GM19238 (cell line): ENCODE results near the gene VWA2.

ENCODE experiments used
- DNase-seq: peaks from one replicate; pipeline ENCODE4 v3.0.0; 2011; ENCODE audit warnings: low spot score; ENCODE audit not compliant: insufficient read length

Gene VWA2

GRCh38 chr10:114274616-114275453, 35.8 kb downstream of the VWA2 start:
- DNase-seq: no peak

- DNase-seq: no peak
Measured at GRCh38 chr10:114276066-114276465, 37.0 kb downstream of the VWA2 start.

- DNase-seq: no peak
Measured at GRCh38 chr10:114276671-114277070, 37.6 kb downstream of the VWA2 start.

GRCh38 chr10:114278140-114278883, 39.3 kb downstream of the VWA2 start:
- DNase-seq: no peak

GRCh38 chr10:114278884-114279191, 39.8 kb downstream of the VWA2 start:
- DNase-seq: no peak

- no peak for DNase-seq
Measured at GRCh38 chr10:114279289-114279688, 40.2 kb downstream of the VWA2 start.

DNA sequence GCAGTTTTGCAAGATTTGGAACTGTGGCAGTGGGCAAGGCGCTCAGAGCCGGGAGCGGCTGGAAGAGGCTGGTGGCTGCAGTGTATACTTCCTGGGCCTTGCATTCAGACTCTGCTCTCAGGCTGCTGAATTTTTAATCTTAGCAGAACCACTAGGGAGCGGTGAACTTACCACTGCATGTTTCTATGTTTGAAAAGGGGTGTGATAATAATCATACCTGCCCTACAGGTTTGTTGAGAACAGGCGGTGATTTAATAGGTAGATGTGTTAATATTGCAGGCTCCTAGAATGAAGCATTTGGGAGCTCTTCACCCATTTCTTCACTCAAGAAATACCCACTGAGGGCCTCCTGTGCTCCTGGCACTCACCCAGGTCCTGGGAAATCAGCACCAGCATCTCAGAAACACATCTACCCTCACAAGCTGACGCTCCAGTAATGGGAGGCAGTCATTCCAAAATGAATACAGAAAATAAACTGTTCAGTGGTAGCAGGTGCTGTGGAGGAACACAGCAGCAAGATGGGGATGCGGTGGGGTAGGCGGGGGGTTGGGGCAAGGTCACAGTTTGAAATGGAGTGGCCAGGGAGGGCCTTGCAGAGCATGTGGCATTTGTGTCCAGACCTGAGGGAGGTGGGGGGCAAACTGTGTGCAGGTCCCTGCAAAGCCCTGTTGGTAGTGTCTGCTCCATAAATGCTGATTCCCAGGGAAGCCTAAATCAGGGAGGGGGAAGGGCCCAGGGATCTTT, 41.0 kb downstream of the VWA2 start:
- no peak for DNase-seq

DNA sequence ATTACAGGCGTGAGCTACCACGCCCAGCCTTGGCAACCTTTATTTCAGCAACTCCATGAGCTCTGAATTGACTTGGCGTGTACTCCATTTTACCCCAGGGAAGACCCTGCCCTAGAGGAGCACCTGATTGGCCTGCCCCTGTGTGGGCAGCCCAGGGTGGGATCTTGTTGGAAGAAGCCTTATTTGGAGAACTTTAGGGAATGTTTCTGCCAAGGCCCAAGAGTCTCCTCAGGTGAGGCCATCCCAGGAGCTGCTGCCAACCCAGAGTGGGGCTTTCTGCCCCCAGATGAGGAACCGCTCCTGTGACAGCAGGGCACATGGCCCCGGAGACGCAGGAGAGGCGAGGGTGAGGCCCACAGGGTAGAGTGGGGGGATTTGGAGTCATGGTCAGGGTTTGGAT, 42.0 kb downstream of the VWA2 start:
- no peak for DNase-seq

GRCh38 chr10:114281461-114281860, 42.4 kb downstream of the VWA2 start:
- no peak for DNase-seq

DNA sequence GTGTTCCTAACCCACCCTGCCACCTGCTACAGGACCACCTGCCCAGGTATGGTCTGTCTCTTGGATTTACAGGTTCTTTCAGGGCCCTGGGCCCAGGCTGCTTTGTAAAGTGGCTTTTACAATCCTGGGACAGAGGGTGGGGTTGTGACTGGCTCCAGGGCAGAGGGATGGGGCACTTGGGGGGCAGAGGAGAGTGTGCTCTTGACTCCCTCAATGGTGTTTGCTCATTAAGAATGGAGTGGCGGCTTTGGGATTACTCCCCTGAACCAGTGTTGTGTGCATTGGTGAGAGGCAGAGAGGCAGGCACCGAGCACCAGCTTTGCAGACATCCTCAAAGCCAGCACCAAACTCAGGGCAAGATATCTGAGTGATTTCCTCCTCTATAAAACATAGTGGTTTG, 43.5 kb downstream of the VWA2 start:
- DNase-seq: no peak

DNA sequence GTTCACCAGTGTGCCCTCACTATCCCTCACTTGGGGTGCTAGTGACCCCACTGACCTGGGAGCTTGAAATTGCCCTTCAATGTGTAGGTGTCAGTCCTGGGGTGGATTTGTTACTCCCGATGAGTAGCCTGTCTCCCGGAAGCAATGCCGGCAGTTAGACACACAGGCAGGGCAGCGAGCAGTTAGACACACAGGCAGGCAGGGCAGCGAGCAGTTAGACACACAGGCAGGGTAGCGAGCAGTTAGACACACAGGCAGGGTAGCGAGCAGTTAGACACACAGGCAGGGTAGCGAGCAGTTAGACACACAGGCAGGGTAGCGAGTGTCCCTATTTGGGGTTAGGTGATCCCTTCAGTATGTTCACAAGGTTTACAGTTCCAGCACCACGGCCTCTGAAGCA, 44.0 kb downstream of the VWA2 start:
- DNase-seq: no peak

GRCh38 chr10:114283535-114284234, 44.6 kb downstream of the VWA2 start:
- no peak for DNase-seq

DNA sequence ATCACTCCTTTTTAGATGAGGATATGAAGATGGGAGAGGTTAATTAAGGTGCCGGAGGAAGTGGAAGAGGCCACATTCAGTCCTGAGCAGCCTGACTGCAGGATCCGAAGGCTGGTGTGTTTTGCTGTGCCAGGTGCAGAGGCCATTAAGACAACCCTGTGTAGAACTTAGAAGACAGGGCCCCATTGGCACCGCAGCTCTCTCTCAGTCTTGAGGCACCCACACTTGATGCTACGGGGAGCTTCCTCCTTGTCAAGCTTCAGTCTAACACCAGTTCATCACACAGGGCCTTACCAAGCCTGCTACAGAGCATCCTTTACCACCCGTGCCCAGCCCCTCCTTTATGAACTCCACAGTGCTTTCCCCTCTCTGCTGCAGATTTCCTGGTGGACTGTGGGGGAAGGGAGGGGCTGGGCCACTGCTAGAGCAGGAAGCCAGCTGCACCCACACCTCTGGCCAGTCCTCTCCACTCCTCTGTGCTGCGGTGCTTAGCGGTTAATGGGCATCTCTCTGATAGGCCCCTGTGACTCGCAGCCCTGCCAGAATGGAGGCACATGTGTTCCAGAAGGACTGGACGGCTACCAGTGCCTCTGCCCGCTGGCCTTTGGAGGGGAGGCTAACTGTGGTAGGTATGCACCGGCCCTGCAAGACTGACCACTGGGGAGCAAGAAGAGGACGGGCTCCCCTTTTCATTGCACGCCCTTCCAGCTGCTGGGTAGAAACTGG, 45.5 kb downstream of the VWA2 start:
- no peak for DNase-seq

- DNase-seq: no peak
Measured at GRCh38 chr10:114285961-114286441, 46.9 kb downstream of the VWA2 start.

GRCh38 chr10:114286921-114287320, 47.9 kb downstream of the VWA2 start:
- DNase-seq: no peak

GRCh38 chr10:114288424-114289095, 49.5 kb downstream of the VWA2 start:
- no peak for DNase-seq

DNA sequence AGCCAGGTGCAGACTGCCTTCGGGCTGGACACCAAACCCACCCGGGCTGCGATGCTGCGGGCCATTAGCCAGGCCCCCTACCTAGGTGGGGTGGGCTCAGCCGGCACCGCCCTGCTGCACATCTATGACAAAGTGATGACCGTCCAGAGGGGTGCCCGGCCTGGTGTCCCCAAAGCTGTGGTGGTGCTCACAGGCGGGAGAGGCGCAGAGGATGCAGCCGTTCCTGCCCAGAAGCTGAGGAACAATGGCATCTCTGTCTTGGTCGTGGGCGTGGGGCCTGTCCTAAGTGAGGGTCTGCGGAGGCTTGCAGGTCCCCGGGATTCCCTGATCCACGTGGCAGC, 50.0 kb downstream of the VWA2 start:
- DNase-seq: no peak

GRCh38 chr10:114290038-114290437, 51.0 kb downstream of the VWA2 start:
- no peak for DNase-seq

DNA sequence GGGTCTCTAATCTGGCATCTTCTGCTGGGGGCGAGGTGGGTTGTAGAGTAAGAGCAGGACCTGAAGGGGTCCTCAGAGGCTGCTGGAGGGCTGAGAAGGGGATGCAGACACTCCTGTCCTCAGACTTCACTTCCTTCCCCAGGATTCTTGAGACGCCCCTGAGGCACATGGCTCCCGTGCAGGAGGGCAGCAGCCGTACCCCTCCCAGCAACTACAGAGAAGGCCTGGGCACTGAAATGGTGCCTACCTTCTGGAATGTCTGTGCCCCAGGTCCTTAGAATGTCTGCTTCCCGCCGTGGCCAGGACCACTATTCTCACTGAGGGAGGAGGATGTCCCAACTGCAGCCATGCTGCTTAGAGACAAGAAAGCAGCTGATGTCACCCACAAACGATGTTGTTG, 52.0 kb downstream of the VWA2 start:
- no peak for DNase-seq

- no peak for DNase-seq
Measured at GRCh38 chr10:114291516-114291915, 52.5 kb downstream of the VWA2 start.
